Keratinocyte (primary cell): Measurements from ENCODE around the gene SEC61B. TPM values are rescaled to one million over a fixed set of nuclear protein-coding genes. Genes with fewer than 3 reads are reported as not detected.

Source experiments
- DNase-seq: peaks from one replicate; pipeline ENCODE4 v3.0.0-alpha.2; 2011; ENCODE audit warnings: low read depth, missing footprints, low spot score
- FAIRE-seq: peaks from 2 replicates; lab custom pipeline; 2011; peaks lifted over from hg19 to GRCh38; lab: Jason Lieb, UNC
- H2AFZ ChIP-seq: 2 replicates; pipeline ENCODE4 v1.6.0; 2012; ENCODE audit warnings: low read length, control low read depth, inconsistent platforms; ENCODE audit not compliant: control insufficient read depth
- H3K27ac ChIP-seq: 2 replicates; pipeline ENCODE4 v1.5.1; 2011; ENCODE audit warnings: low read length; ENCODE audit not compliant: control insufficient read depth, insufficient read depth
- H3K27me3 ChIP-seq: 3 replicates; pipeline ENCODE4 v1.6.0; 2011; ENCODE audit warnings: low read length; ENCODE audit not compliant: control insufficient read depth, insufficient read depth; ENCODE audit errors: extremely low read depth
- H3K36me3 ChIP-seq, 2 experiments: 2 replicates in 1 of 2; 3 replicates in 1 of 2; pipeline ENCODE4 v1.5.1; 2011; ENCODE audit warnings: low read length in 2 of 2, mild to moderate bottlenecking in 1 of 2; ENCODE audit not compliant: control insufficient read depth in 2 of 2, insufficient read depth in 2 of 2; ENCODE audit errors: extremely low read depth in 1 of 2
- H3K4me1 ChIP-seq: 3 replicates; pipeline ENCODE4 v1.5.1; 2011; ENCODE audit warnings: low read length; ENCODE audit not compliant: control insufficient read depth, insufficient read depth; ENCODE audit errors: extremely low read depth
- H3K4me2 ChIP-seq: 3 replicates; pipeline ENCODE4 v1.6.0; 2011; ENCODE audit warnings: low read depth, low read length; ENCODE audit not compliant: control insufficient read depth, insufficient read depth; ENCODE audit errors: extremely low read depth
- H3K4me3 ChIP-seq, 3 experiments: fragments of 200-600 bp in 1 of 3; sonication (generic) in 1 of 3; 2 replicates in 2 of 3; 3 replicates in 1 of 3; pipeline ENCODE4 v1.5.1; 2011 to 2016; ENCODE audit warnings: low read length in 3 of 3, mild to moderate bottlenecking in 3 of 3, control low read depth in 2 of 3, inconsistent platforms in 1 of 3, low read depth in 1 of 3, mixed read lengths in 1 of 3, mixed run types in 1 of 3, moderate library complexity in 1 of 3; ENCODE audit not compliant: control insufficient read depth in 2 of 3, insufficient read depth in 2 of 3; ENCODE audit errors: extremely low read depth in 1 of 3
- H3K79me2 ChIP-seq: 2 replicates; pipeline ENCODE4 v1.6.0; 2012; ENCODE audit warnings: low read length; ENCODE audit not compliant: control insufficient read depth, insufficient read depth
- H3K9ac ChIP-seq: 3 replicates; pipeline ENCODE4 v1.6.0; 2011; ENCODE audit warnings: low read length; ENCODE audit not compliant: control insufficient read depth, insufficient read depth; ENCODE audit errors: extremely low read depth
- H3K9me1 ChIP-seq: 3 replicates; pipeline ENCODE4 v1.6.0; 2011; ENCODE audit warnings: low read length; ENCODE audit not compliant: control insufficient read depth, insufficient read depth; ENCODE audit errors: extremely low read depth
- H3K9me3 ChIP-seq: 2 replicates; pipeline ENCODE4 v1.5.1; 2012; ENCODE audit warnings: low read depth, low read length; ENCODE audit not compliant: control insufficient read depth
- H4K20me1 ChIP-seq: 3 replicates; pipeline ENCODE4 v1.6.0; 2011; ENCODE audit warnings: low read length; ENCODE audit not compliant: control insufficient read depth, insufficient read depth; ENCODE audit errors: extremely low read depth
- EZH2 ChIP-seq: IDR thresholded peaks from one replicate; pipeline ENCODE4 v1.6.1; 2012; ENCODE audit warnings: inconsistent platforms, mild to moderate bottlenecking, low read length, moderate library complexity
- dilution Hi-C: fragments of 300-500 bp; cut with MboI; formaldehyde crosslinking; loops from one replicate; pipeline ENCODE4 v1.7.0; 2020; ENCODE audit warnings: low sequenced_read_pairs; ENCODE audit not compliant: extremely low pct_ligation_motif_present
- polyA plus RNA-seq, 5 experiments: library from polyadenylated mRNA; depleted of rRNA in 3 of 5; stranded (reverse) in 3 of 5; stranded (forward) in 1 of 5; unstranded in 1 of 5; fragments of >200 nt; gene quantifications; 1 replicate in 1 of 5; 2 replicates in 3 of 5; 3 replicates in 1 of 5; pipeline versions ENCODE4 v1.2.1 to v1.2.3, GENCODE V29; 2011 to 2012; ENCODE audit warnings: missing spikeins in 2 of 5, low read depth in 1 of 5, low replicate concordance in 1 of 5
- TF ChIP-seq, protein P1 (sequence below), 3 experiments: IDR thresholded peaks in 1 of 3; conservative IDR thresholded peaks in 1 of 3; optimal IDR thresholded peaks in 1 of 3; 2 replicates in 2 of 3; 3 replicates in 1 of 3; pipeline versions ENCODE3 to v1.5.1; 2011; ENCODE audit warnings: low read length in 3 of 3, mild to moderate bottlenecking in 3 of 3, moderate library complexity in 2 of 3, control low read depth in 1 of 3, inconsistent platforms in 1 of 3; ENCODE audit not compliant: insufficient read depth in 2 of 3; ENCODE audit errors: extremely low read depth in 1 of 3

Gene SEC61B
- polyA plus RNA-seq, 1 donor (not counting 4 experiments of a cell fraction or from before 2014, with no cell fraction given) = 207 TPM

DNA sequence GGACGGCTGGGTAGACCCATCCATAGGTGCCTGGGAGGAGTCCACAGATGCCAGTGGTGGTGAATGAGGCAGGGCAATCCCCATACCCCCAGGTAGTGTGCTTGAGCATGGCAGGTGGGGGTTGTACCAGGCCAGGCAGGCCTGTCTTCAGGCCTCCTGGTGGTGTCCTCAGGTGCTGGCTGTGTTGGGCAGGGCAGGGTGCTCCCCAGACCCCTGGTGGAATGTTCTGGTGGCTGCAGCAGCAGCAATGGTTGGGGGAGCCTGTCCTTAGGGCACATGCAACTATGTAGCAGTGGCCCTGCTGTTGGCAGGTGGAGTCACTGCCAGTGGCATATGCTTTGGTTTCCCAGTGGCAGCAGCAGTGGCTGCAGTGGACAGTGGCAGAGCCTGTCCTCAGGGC is 10.3 kb upstream of the SEC61B start:
- H3K79me2 ChIP-seq = peaks cover 7% of the 10 kb centered on the region
- no peak overlapping the region for H2AFZ ChIP-seq
- peaks cover 2% of the 10 kb centered on the region for H4K20me1 ChIP-seq
- no peak overlapping the region for H3K27ac ChIP-seq
- DNase-seq (no peak), FAIRE-seq (no peak)
- H3K9me1 ChIP-seq = peaks cover 2% of the 10 kb centered on the region
- no peaks in the 10 kb centered on the region for H3K27me3 ChIP-seq
- H3K4me1 ChIP-seq = no peaks in the 10 kb centered on the region
- dilution Hi-C loops = no loop called here
- H3K4me2 ChIP-seq = no peak overlapping the region
- peaks cover 2 to 8% of the 10 kb centered on the region in 2 experiments for H3K36me3 ChIP-seq
- H3K9ac ChIP-seq = no peak overlapping the region
- H3K9me3 ChIP-seq = no peaks in the 10 kb centered on the region
- no peak overlapping the region for H3K4me3 ChIP-seq
- TF ChIP-seq, protein P1, sequence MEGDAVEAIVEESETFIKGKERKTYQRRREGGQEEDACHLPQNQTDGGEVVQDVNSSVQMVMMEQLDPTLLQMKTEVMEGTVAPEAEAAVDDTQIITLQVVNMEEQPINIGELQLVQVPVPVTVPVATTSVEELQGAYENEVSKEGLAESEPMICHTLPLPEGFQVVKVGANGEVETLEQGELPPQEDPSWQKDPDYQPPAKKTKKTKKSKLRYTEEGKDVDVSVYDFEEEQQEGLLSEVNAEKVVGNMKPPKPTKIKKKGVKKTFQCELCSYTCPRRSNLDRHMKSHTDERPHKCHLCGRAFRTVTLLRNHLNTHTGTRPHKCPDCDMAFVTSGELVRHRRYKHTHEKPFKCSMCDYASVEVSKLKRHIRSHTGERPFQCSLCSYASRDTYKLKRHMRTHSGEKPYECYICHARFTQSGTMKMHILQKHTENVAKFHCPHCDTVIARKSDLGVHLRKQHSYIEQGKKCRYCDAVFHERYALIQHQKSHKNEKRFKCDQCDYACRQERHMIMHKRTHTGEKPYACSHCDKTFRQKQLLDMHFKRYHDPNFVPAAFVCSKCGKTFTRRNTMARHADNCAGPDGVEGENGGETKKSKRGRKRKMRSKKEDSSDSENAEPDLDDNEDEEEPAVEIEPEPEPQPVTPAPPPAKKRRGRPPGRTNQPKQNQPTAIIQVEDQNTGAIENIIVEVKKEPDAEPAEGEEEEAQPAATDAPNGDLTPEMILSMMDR (optimal IDR thresholded peaks at IDR 0.05 in 1 of 3, IDR thresholded peaks at IDR 0.05 in 1 of 3, conservative IDR thresholded peaks at IDR 0.05 in 1 of 3; ENCODE audit: extremely low read depth in 1 of 3, insufficient read depth in 2 of 3, low read length in 3 of 3) = peak in 1 of 3 experiments; percentile 19
- no peak for TF ChIP-seq EZH2

DNA sequence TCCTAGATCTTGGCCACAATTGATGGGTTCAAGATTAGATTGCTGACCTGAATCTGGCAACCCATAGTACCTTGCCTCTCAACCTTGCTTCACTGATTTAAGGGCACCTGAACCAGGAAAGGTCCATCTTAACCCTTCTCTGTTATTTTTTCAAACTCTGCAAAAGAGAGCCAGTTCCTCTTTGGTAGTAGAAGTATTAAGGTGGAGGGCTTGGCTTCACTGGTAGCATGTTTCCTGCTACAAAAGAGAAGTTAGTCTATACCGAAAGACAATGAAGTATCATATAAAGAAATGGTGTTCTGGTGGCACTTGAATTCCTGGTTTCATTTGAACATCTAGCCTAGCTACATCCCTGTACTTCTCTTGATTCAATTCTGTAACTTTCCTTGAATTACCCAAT is 8.9 kb upstream of the SEC61B start:
- no peaks in the 10 kb centered on the region for H3K9me3 ChIP-seq
- dilution Hi-C loops = no loop called here
- H3K79me2 ChIP-seq = peaks cover 19% of the 10 kb centered on the region
- H3K4me3 ChIP-seq = no peak overlapping the region
- no peak overlapping the region for H3K9ac ChIP-seq
- no peak overlapping the region for H3K4me2 ChIP-seq
- no peak overlapping the region for H3K27ac ChIP-seq
- no peaks in the 10 kb centered on the region for H3K4me1 ChIP-seq
- FAIRE-seq (no peak), DNase-seq (no peak)
- peaks cover 5% of the 10 kb centered on the region for H4K20me1 ChIP-seq
- H2AFZ ChIP-seq = no peak overlapping the region
- no peak for TF ChIP-seq EZH2
- TF ChIP-seq, protein P1 (optimal IDR thresholded peaks at IDR 0.05 in 1 of 3, IDR thresholded peaks at IDR 0.05 in 1 of 3, conservative IDR thresholded peaks at IDR 0.05 in 1 of 3; ENCODE audit: extremely low read depth in 1 of 3, insufficient read depth in 2 of 3, low read length in 3 of 3) = no peak
- peaks cover 2 to 9% of the 10 kb centered on the region in 2 experiments for H3K36me3 ChIP-seq
- H3K9me1 ChIP-seq = peaks cover 2% of the 10 kb centered on the region
- H3K27me3 ChIP-seq = no peaks in the 10 kb centered on the region
